Mesenteric fat pad (tissue), 1 donor: ENCODE measurements around the gene AUTS2. TPM values are rescaled to one million over a fixed set of nuclear protein-coding genes. Genes with fewer than 3 reads are reported as not detected.

Experiments used
- DNase-seq: peaks from one replicate; pipeline ENCODE4 v3.0.0-alpha.2; 2020; ENCODE audit warnings: low spot score
- total RNA-seq: library from RNA; stranded (reverse); fragmentation: NEBNext Ultra II Directional; extraction: Animal tissue kit (Norgen Biotek cat#: 25700); gene quantifications from one replicate; pipeline ENCODE4 v1.2.1, GENCODE V29; 2021
- donor health status: DM: yes; HTN: yes; CAD: no.

AUTS2 gene
- total RNA-seq, 1 donor from 2014 or later = 28.1 TPM

- DNase-seq = no peak
These were observed 555.7 kb downstream of the AUTS2 start for GRCh38 chr7:70153933-70154332.

GRCh38 chr7:70154521-70155180 is 556.4 kb downstream of the AUTS2 start:
- DNase-seq = no peak

- DNase-seq = no peak
These were observed 557.8 kb downstream of the AUTS2 start for GRCh38 chr7:70156057-70156456.

GRCh38 chr7:70159121-70159520 is 560.8 kb downstream of the AUTS2 start:
- no peak for DNase-seq

GRCh38 chr7:70165477-70166170 is 567.3 kb downstream of the AUTS2 start:
- no peak for DNase-seq

GRCh38 chr7:70171369-70171920 is 573.2 kb downstream of the AUTS2 start:
- DNase-seq = no peak

- no peak for DNase-seq
These were observed 578.9 kb downstream of the AUTS2 start for GRCh38 chr7:70177166-70177565.

GRCh38 chr7:70178211-70178610 is 579.9 kb downstream of the AUTS2 start:
- DNase-seq = no peak

GRCh38 chr7:70178787-70179186 is 580.5 kb downstream of the AUTS2 start:
- DNase-seq = no peak

GRCh38 chr7:70182521-70182920 is 584.2 kb downstream of the AUTS2 start:
- no peak for DNase-seq

- DNase-seq = no peak
These were observed 585.0 kb downstream of the AUTS2 start for GRCh38 chr7:70183278-70183677.

GRCh38 chr7:70188901-70189650 is 590.8 kb downstream of the AUTS2 start:
- DNase-seq = no peak

- DNase-seq = no peak
These were observed 591.5 kb downstream of the AUTS2 start for GRCh38 chr7:70189776-70190175.

GRCh38 chr7:70190281-70190680 is 592.0 kb downstream of the AUTS2 start:
- no peak for DNase-seq

- DNase-seq = no peak
These were observed 595.2 kb downstream of the AUTS2 start for GRCh38 chr7:70193514-70193913.

GRCh38 chr7:70208236-70209063 is 610.2 kb downstream of the AUTS2 start:
- DNase-seq = no peak

GRCh38 chr7:70210200-70210935 is 612.1 kb downstream of the AUTS2 start:
- DNase-seq = no peak

- no peak for DNase-seq
These were observed 612.6 kb downstream of the AUTS2 start for GRCh38 chr7:70210936-70211310.

- no peak for DNase-seq
These were observed 614.0 kb downstream of the AUTS2 start for GRCh38 chr7:70212281-70212680.

GRCh38 chr7:70214071-70214470 is 615.8 kb downstream of the AUTS2 start:
- DNase-seq = no peak
